Testis (tissue), 2 donors: ENCODE data around the gene KLF7.

Experiments
- POLR2A ChIP-seq: fragments of 450-650 bp; IDR thresholded peaks from one replicate; pipeline ENCODE4 v1.6.1; 2017; ENCODE audit warnings: antibody characterized with exemption, mild to moderate bottlenecking, moderate library complexity
- TF ChIP-seq, protein P1 (sequence below), 3 experiments: fragments of 450-650 bp in 2 of 3; fragments of 200-600 bp in 1 of 3; sonication (generic) in 1 of 3; IDR thresholded peaks; one replicate each; pipeline ENCODE4 v1.5.1; 2016 to 2019; ENCODE audit warnings: antibody characterized with exemption in 3 of 3, mild to moderate bottlenecking in 2 of 3, moderate library complexity in 1 of 3

GRCh38 chr2:207117668-207118067, 48.1 kb downstream of the KLF7 start:
- TF ChIP-seq, protein P1, sequence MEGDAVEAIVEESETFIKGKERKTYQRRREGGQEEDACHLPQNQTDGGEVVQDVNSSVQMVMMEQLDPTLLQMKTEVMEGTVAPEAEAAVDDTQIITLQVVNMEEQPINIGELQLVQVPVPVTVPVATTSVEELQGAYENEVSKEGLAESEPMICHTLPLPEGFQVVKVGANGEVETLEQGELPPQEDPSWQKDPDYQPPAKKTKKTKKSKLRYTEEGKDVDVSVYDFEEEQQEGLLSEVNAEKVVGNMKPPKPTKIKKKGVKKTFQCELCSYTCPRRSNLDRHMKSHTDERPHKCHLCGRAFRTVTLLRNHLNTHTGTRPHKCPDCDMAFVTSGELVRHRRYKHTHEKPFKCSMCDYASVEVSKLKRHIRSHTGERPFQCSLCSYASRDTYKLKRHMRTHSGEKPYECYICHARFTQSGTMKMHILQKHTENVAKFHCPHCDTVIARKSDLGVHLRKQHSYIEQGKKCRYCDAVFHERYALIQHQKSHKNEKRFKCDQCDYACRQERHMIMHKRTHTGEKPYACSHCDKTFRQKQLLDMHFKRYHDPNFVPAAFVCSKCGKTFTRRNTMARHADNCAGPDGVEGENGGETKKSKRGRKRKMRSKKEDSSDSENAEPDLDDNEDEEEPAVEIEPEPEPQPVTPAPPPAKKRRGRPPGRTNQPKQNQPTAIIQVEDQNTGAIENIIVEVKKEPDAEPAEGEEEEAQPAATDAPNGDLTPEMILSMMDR (IDR thresholded peaks at IDR 0.05) = no peak
- TF ChIP-seq POLR2A = no peak
